ENCODE measurements around the gene RASA2. TPM values are rescaled to one million over a fixed set of nuclear protein-coding genes. Genes with fewer than 3 reads are reported as not detected.

RASA2 gene
- total RNA-seq, 1 donor from 2014 or later, result 5.5 TPM

DNA sequence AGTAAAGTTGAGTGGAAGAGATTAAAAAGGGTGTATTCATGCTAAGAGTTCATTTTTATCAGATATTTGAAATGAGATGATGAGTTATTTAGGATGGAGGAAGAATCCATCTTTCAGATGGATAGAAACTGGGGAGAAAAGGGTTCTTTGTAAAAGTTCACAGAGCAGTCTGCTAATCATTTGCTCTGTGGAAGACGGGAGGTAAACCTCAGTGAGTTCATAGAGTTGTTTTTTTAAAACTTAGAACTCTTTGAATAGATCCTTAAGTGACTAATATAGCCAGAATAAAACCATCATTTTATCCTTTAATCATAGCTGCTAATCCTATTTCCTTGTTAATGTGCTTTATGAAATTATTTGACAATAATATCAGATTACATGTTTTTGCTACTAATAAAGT, 5.1 kb downstream of the RASA2 start:
- no peak for DNase-seq (ENCODE audit: low read depth)

DNA sequence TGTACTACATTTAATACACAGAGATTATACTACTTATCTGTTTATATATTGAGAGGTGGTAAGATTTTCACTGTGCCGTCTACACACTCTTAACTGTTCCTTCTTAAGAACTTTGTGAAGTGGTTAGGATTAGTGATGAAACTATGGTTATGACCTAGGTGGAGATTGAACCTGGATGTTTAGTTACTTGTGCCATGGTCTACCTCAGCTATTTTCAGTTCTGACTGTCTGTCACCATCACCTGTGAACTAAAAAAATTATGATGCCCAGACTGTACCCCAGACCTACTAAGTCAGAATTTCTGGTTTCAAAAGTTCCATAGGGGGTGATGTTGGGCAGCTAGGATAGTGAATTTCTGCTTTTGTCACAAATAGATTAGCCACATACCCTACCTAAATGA, 6.4 kb downstream of the RASA2 start:
- DNase-seq (ENCODE audit: low read depth), result no peak

DNA sequence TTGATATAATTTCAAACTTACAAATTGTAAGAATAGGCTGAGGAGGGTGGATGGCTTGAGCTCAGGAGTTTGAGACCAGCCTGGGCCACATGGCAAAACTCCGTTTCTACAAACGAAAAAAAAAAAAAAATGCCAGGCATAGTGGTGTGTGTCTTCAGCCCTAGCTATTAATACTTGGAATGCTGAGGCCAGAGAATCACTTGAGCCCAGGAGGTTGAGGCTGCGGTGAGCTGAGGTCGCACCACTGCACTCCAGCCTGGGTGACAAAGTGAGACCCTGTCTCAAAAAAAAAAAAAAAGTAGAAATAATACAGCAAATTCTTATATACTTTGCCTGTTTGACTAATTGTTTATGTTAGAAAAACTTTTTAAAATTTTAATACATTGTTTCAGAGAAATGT, 10.8 kb downstream of the RASA2 start:
- peak; percentile 24 for DNase-seq (ENCODE audit: low read depth)

- no peak for DNase-seq (ENCODE audit: low read depth)
These were observed 11.9 kb downstream of the RASA2 start for GRCh38 chr3:141498598-141499223.

GRCh38 chr3:141499284-141499683, 12.5 kb downstream of the RASA2 start:
- no peak for DNase-seq (ENCODE audit: low read depth)

DNA sequence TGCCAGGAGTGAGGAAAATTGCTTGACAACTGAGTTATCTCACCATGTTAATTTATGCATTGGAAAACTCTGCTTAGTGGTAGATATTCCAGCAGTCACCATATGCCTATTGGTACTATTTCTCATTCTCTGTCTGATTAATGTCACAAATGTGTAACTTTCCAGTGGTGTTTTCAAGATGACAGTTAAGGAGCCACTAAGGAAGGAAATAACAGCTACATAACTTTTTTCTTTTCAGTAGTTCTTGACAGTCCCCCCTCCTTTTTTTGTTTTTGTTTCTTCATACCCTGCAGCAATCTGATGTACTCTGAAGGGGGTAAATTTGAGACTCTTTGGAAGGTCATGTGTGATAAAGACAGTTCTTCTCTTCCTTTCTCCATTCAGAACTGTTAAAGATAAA, 13.1 kb downstream of the RASA2 start:
- no peak for DNase-seq (ENCODE audit: low read depth)

GRCh38 chr3:141500397-141500796, 13.6 kb downstream of the RASA2 start:
- DNase-seq (ENCODE audit: low read depth), result no peak

- DNase-seq (ENCODE audit: low read depth), result no peak
These were observed 18.3 kb downstream of the RASA2 start for GRCh38 chr3:141505166-141505565.

GRCh38 chr3:141506071-141506470, 19.2 kb downstream of the RASA2 start:
- DNase-seq (ENCODE audit: low read depth), result no peak

- DNase-seq (ENCODE audit: low read depth), result no peak
These were observed 20.7 kb downstream of the RASA2 start for GRCh38 chr3:141507392-141508066.

DNA sequence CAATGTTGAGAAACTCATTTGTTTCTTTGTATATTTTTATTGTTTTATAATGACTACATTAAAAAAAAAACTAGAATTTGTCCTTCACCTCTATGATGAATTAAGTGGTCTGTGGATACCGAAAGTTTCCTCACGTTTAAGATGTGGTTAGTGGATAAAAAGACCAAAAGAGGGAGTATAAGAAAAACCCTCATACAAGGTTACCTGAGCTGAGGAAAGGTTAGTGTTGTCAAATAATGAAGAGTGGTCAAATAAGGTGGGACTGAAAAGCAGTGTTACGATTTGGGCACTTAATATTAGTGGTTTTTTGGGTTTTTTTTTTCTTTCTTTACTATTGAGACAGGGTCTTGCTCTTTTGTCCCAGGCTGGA, 21.2 kb downstream of the RASA2 start:
- no peak for DNase-seq (ENCODE audit: low read depth)

DNA sequence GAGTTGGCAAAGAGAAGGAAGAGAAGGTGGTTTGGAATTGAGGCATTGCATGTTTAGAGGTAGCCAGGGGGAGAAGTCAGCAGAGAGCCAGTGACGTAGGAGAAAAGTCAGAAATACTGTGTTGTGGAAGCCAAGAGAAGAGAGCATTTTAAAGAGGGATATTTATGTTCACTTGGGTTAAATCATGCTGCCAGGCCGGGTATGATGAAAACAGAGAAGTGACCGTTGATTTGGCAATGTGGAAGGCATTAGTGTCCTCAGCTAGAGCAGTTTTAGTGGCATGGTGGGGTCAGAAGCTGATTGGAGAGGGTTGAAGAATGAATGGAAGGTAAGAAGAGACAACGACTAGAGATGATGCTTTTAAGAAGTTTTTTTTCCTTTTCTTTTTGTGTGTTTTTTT, 24.5 kb downstream of the RASA2 start:
- no peak for DNase-seq (ENCODE audit: low read depth)

- DNase-seq (ENCODE audit: low read depth), result no peak
These were observed 27.6 kb downstream of the RASA2 start for GRCh38 chr3:141514382-141514781.

GRCh38 chr3:141519587-141519986, 32.8 kb downstream of the RASA2 start:
- DNase-seq (ENCODE audit: low read depth), result no peak

DNA sequence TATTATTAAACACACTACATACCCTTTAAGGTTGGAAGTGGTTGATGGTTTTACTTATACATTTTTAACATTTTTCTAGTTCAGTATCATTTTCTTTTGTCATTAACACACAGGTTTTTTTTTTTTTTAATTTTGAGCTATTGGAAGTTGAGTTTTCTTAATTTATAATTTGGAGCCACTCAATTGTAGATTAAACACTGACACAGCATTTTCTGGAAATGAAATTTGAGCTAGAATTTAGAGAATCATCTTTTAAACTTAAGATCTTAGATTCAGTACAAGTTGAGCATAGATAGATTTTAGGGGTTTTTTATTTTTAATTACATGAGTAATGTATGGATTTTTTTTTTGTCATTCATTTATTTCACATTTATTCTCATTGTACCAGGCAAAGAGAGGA, 35.0 kb downstream of the RASA2 start:
- DNase-seq (ENCODE audit: low read depth), result no peak

GRCh38 chr3:141523615-141524375, 37.0 kb downstream of the RASA2 start:
- no peak for DNase-seq (ENCODE audit: low read depth)

DNA sequence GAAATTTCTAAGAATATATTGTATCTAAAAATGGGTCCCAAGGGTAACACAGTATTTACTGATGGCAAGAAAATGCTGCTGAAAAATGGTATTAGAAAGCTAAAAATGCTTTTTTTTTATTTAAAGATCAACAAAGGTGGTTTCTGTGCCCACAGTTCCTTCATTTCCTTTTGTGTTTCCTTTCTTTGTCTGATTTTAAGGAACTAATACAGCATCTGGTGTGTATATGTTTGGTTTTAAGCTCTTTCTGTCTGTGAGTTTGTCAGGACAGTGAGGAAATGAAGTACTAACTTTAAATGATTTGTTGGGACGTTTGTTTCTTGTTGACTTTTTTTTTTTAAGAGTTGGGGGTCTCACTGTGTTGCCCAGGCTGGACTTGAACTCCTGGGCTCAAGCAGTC, 38.2 kb downstream of the RASA2 start:
- DNase-seq (ENCODE audit: low read depth), result no peak

GRCh38 chr3:141525814-141526213, 39.0 kb downstream of the RASA2 start:
- peak; percentile 7 for DNase-seq (ENCODE audit: low read depth)

DNA sequence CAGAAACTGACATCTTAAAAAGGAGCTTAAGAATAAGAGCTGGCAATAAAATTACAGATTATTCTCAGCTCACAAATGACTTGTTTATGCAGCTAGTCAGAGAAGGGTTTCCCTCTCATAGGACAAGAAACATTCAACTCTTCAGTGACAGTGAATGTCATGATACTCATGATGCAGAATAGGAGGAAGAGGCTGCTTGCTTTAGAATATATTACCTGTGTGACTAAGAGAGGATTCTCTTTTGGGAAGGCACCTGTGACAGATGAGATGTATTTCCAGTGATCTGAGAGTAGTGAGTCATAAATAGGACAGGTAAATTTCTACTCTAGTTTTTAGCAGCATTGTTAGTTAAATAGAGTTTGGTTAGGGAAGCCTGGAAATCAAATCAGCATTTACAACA, 39.9 kb downstream of the RASA2 start:
- DNase-seq (ENCODE audit: low read depth), result no peak

DNA sequence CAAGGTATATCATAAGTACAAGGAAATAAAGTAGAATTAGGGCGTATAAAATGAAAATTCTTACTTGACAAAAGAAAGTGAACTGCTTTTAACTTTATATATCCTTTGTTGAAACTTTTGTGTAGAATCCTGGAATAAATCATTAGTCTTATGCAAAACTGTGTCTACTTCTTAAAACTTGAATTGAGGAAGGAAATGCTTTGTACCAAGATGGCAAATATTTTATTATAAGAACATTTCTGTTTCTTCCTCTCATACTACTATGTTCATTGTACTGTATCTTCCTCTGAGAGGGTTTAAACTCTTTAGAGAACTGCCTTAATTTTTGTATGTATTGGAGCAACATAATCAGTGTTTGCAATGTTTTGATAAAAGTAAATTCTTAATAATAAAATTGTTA, 42.0 kb downstream of the RASA2 start:
- DNase-seq (ENCODE audit: low read depth), result no peak

- peak; percentile 5 for DNase-seq (ENCODE audit: low read depth)
These were observed 42.4 kb downstream of the RASA2 start for GRCh38 chr3:141529256-141529655.

GRCh38 chr3:141529717-141530414, 43.0 kb downstream of the RASA2 start:
- DNase-seq (ENCODE audit: low read depth), result no peak
